ENCODE results near the gene BCAR3.

DNA sequence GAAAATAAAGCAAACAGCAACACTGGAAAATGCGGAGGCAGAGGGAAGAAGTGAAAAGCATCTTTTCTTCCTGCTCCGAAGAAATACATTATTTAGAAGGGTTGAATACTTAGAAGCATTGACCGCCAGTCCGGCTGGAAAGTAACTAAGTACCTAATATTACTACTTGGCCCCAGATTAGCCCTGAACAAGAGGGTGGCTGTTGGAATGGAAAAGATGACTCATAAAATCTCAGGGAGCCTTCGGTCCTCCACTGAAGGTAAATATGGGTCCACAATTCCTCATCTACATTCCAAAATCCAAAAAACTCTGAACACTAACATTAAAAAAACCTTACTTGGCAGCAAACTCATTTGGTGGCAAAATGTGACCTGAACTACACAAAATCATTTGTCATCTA lies 40.1 kb downstream of the BCAR3 start:
- TF ChIP-seq, protein P1, sequence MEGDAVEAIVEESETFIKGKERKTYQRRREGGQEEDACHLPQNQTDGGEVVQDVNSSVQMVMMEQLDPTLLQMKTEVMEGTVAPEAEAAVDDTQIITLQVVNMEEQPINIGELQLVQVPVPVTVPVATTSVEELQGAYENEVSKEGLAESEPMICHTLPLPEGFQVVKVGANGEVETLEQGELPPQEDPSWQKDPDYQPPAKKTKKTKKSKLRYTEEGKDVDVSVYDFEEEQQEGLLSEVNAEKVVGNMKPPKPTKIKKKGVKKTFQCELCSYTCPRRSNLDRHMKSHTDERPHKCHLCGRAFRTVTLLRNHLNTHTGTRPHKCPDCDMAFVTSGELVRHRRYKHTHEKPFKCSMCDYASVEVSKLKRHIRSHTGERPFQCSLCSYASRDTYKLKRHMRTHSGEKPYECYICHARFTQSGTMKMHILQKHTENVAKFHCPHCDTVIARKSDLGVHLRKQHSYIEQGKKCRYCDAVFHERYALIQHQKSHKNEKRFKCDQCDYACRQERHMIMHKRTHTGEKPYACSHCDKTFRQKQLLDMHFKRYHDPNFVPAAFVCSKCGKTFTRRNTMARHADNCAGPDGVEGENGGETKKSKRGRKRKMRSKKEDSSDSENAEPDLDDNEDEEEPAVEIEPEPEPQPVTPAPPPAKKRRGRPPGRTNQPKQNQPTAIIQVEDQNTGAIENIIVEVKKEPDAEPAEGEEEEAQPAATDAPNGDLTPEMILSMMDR (IDR thresholded peaks at IDR 0.05): no peak
- no peak for TF ChIP-seq SIN3A (IDR thresholded peaks at IDR 0.05; ENCODE audit: borderline replicate concordance, insufficient read depth, low read depth, low read length)

Data from Panc1 (cell line).